GM12878 (cell line): ENCODE measurements around the gene LRSAM1. TPM values are rescaled to one million over a fixed set of nuclear protein-coding genes. Genes with fewer than 3 reads are reported as not detected.

Source experiments
- ATAC-seq: fragments of 200-7000 bp; cut with Tn5 transposase; 3 replicates; pipeline ENCODE4 v1.9.1; 2020; ENCODE audit warnings: mild to moderate bottlenecking, moderate library complexity
- BruUV-seq: library from RNA; stranded (reverse); fragments of 400-500 nt; replicated peaks from 2 replicates; lab custom pipeline; 2021; lab: Mats Ljungman, UMichigan
- CTCF ChIA-PET: fragments of 300-600 bp; sonication (Branson Sonifier 250); formaldehyde crosslinking; extraction: SDS; loops from one replicate; lab custom pipeline; 2021; ENCODE audit warnings: inconsistent platforms; lab: Yijun Ruan, JAX
- POLR2A ChIA-PET: fragments of 350-600 bp; formaldehyde crosslinking; extraction: SDS; loops from one replicate; lab custom pipeline; 2021; ENCODE audit warnings: inconsistent platforms; lab: Charles Lee
- RAD21 ChIA-PET: fragments of 300-600 bp; sonication (Branson Sonifier 250); formaldehyde crosslinking; loops from one replicate; lab custom pipeline; 2023; ENCODE audit warnings: antibody characterized with exemption; ENCODE audit not compliant: unreplicated experiment; lab: Charles Lee
- SMC1A ChIA-PET: fragments of 300-600 bp; sonication (Branson Sonifier 250); formaldehyde crosslinking; loops from one replicate; lab custom pipeline; 2023; ENCODE audit not compliant: unreplicated experiment, uncharacterized antibody; lab: Charles Lee
- DNase-seq: peaks from one replicate; pipeline ENCODE4 v3.0.0-alpha.2; 2011; ENCODE audit warnings: low read depth, low spot score
- FAIRE-seq: peaks from 3 replicates; lab custom pipeline; 2011; peaks lifted over from hg19 to GRCh38; lab: Jason Lieb, UNC
- H2AFZ ChIP-seq: 2 replicates; pipeline ENCODE4 v1.6.0; 2011; ENCODE audit warnings: low read depth, low read length, control low read depth; ENCODE audit not compliant: control insufficient read depth
- H3K27ac ChIP-seq: 2 replicates; pipeline ENCODE4 v1.5.1; 2011; ENCODE audit warnings: control low read depth; ENCODE audit not compliant: control insufficient read depth, insufficient read depth
- H3K27me3 ChIP-seq, 2 experiments: replicated peaks in 1 of 2; 2 replicates each; pipeline versions ENCODE4 v1.6.0 to v1.6.1; 2011; ENCODE audit warnings: low read length in 1 of 2; ENCODE audit not compliant: control insufficient read depth in 2 of 2, insufficient read depth in 2 of 2
- H3K36me3 ChIP-seq, 2 experiments: 2 replicates each; pipeline ENCODE4 v1.5.1; 2011; ENCODE audit warnings: low read length in 1 of 2; ENCODE audit not compliant: control insufficient read depth in 2 of 2, insufficient read depth in 2 of 2
- H3K4me1 ChIP-seq: 2 replicates; pipeline ENCODE4 v1.6.1; 2011; ENCODE audit warnings: mild to moderate bottlenecking, low read length, moderate library complexity, mixed read lengths; ENCODE audit not compliant: control insufficient read depth, insufficient read depth
- H3K4me2 ChIP-seq: 2 replicates; pipeline ENCODE4 v1.6.0; 2011; ENCODE audit warnings: control low read depth; ENCODE audit not compliant: control insufficient read depth, insufficient read depth
- H3K4me3 ChIP-seq: fragments of 200-600 bp; sonication (generic); 2 replicates; pipeline ENCODE4 v1.5.1; 2016
- H3K79me2 ChIP-seq: 2 replicates; pipeline ENCODE4 v1.6.0; 2011; ENCODE audit warnings: low read length; ENCODE audit not compliant: control insufficient read depth, insufficient read depth
- H3K9ac ChIP-seq: 2 replicates; pipeline ENCODE4 v1.8.0; 2011; ENCODE audit warnings: low read length, control low read depth, mixed read lengths; ENCODE audit not compliant: control insufficient read depth, insufficient read depth
- H3K9me3 ChIP-seq: replicated peaks from 3 replicates; pipeline ENCODE4 v1.5.1; 2011; ENCODE audit warnings: mild to moderate bottlenecking, low read length; ENCODE audit not compliant: control insufficient read depth, insufficient read depth
- H4K20me1 ChIP-seq: 2 replicates; pipeline ENCODE4 v1.6.0; 2011; ENCODE audit not compliant: control insufficient read depth, insufficient read depth
- ATF7 ChIP-seq: fragments of 450-650 bp; IDR thresholded peaks from 2 replicates; pipeline ENCODE4 v1.6.1; 2016; ENCODE audit warnings: low read depth, mild to moderate bottlenecking
- HDAC2 ChIP-seq: fragments of 200-600 bp; sonication (generic); IDR thresholded peaks from 2 replicates; pipeline ENCODE4 v1.6.1; 2017
- HDAC6 ChIP-seq: fragments of 200-600 bp; sonication (generic); IDR thresholded peaks from one replicate; pipeline ENCODE4 v1.8.0; 2017; ENCODE audit warnings: antibody characterized with exemption; ENCODE audit not compliant: unreplicated experiment
- MLLT1 ChIP-seq: fragments of 450-650 bp; IDR thresholded peaks from 2 replicates; pipeline ENCODE4 v1.6.1; 2016; ENCODE audit warnings: mild to moderate bottlenecking
- MTA3 ChIP-seq: IDR thresholded peaks from 2 replicates; pipeline ENCODE4 v1.6.1; 2012; ENCODE audit warnings: low read length, inconsistent platforms, borderline replicate concordance
- MYC ChIP-seq: IDR thresholded peaks from 2 replicates; pipeline ENCODE4 v1.6.1; 2011; ENCODE audit warnings: mild to moderate bottlenecking, low read length, moderate library complexity, inconsistent platforms; ENCODE audit not compliant: insufficient read depth, insufficient replicate concordance, insufficient read length, severe bottlenecking
- NFXL1 ChIP-seq: fragments of 450-650 bp; IDR thresholded peaks from 2 replicates; pipeline ENCODE4 v1.6.1; 2017; ENCODE audit warnings: antibody characterized with exemption, mild to moderate bottlenecking, borderline replicate concordance
- NFYA ChIP-seq: IDR thresholded peaks from 2 replicates; pipeline ENCODE4 v1.6.1; 2011; ENCODE audit warnings: low read depth, mild to moderate bottlenecking, low read length, improper control_type of control experiment, borderline replicate concordance
- NR2C2 ChIP-seq: IDR thresholded peaks from 2 replicates; pipeline ENCODE4 v1.6.1; 2011; ENCODE audit warnings: borderline replicate concordance, low read depth; ENCODE audit not compliant: control insufficient read depth, insufficient read length
- PKNOX1 ChIP-seq: fragments of 450-650 bp; IDR thresholded peaks from 2 replicates; pipeline ENCODE4 v1.6.1; 2016; ENCODE audit warnings: mild to moderate bottlenecking
- POLR2AphosphoS5 ChIP-seq: IDR thresholded peaks from 2 replicates; pipeline ENCODE4 v1.6.1; 2011; ENCODE audit warnings: mild to moderate bottlenecking, low read length, inconsistent platforms
- SP1 ChIP-seq: IDR thresholded peaks from one replicate; pipeline ENCODE4 v1.6.1; 2011; ENCODE audit warnings: low read depth, low read length
- TBL1XR1 ChIP-seq: IDR thresholded peaks from 2 replicates; pipeline ENCODE4 v1.6.1; 2012; ENCODE audit warnings: low read depth, low read length, improper control_type of control experiment
- TCF7 ChIP-seq: IDR thresholded peaks from 2 replicates; pipeline ENCODE4 v1.6.1; 2014; ENCODE audit warnings: antibody characterized with exemption, borderline replicate concordance
- YBX1 ChIP-seq: fragments of 450-650 bp; IDR thresholded peaks from 2 replicates; pipeline ENCODE4 v1.6.1; 2016; ENCODE audit warnings: antibody characterized with exemption
- WGBS: methylation state at CpG from one replicate; pipeline ENCODE4 v1.1.6; 2016; ENCODE audit warnings: low lambda C conversion rate; ENCODE audit not compliant: insufficient replicate concordance, insufficient coverage; ENCODE audit errors: missing lambda C conversion rate; 5-methylcytosine and 5-hydroxymethylcytosine counted together
- in situ Hi-C: fragments of 300-500 bp; cut with MboI; formaldehyde crosslinking; loops from 9 replicates; pipeline ENCODE4 v1.14.3; 2018; ENCODE audit warnings: mixed read lengths
- intact Hi-C: fragments of 100-400 bp; cut with micrococcal nuclease; formaldehyde crosslinking; loops from one replicate; pipeline ENCODE4 v1.14.2; 2022; ENCODE audit not compliant: unreplicated experiment
- polyA plus RNA-seq, 11 experiments: library from polyadenylated mRNA; depleted of rRNA in 4 of 11; unstranded in 6 of 11; stranded (reverse) in 5 of 11; fragments of >200 nt; fragmentation: Nextera tagmentation in 4 of 11; fragmentation: Illumina TruSeq in 1 of 11; extraction: Ambion mirVana in 4 of 11; extraction: Trizol in 1 of 11; gene quantifications; 1 replicate in 1 of 11; 2 replicates in 10 of 11; pipeline versions ENCODE4 v1.2.1 to v1.2.3, GENCODE V29; 2011 to 2016; ENCODE audit warnings: inconsistent platforms in 2 of 11, missing spikeins in 2 of 11, low read depth in 1 of 11
- total RNA-seq, 4 experiments: library from RNA; depleted of rRNA in 3 of 4; stranded (reverse); fragments of >200 nt in 3 of 4; fragmentation: Illumina TruSeq in 1 of 4; extraction: Trizol in 1 of 4; gene quantifications; 2 replicates each; pipeline versions ENCODE4 v1.2.1 to v1.2.3, GENCODE V29; 2013 to 2021
- TF ChIP-seq, protein P1 (sequence below): IDR thresholded peaks from 2 replicates; pipeline ENCODE4 v1.6.1; 2012; ENCODE audit warnings: low read depth, low read length, improper control_type of control experiment
- TF ChIP-seq, protein P2 (sequence below): fragments of 450-650 bp; IDR thresholded peaks from 2 replicates; pipeline ENCODE4 v1.6.1; 2016; ENCODE audit warnings: mild to moderate bottlenecking, moderate library complexity, borderline replicate concordance

Gene LRSAM1
- total and polyA plus RNA-seq, 10 of the 15 experiments (the other 5 are each of a cell fraction or from before 2014, with no cell fraction given), result 0.14 to 23.4 (median 11.7) TPM

DNA sequence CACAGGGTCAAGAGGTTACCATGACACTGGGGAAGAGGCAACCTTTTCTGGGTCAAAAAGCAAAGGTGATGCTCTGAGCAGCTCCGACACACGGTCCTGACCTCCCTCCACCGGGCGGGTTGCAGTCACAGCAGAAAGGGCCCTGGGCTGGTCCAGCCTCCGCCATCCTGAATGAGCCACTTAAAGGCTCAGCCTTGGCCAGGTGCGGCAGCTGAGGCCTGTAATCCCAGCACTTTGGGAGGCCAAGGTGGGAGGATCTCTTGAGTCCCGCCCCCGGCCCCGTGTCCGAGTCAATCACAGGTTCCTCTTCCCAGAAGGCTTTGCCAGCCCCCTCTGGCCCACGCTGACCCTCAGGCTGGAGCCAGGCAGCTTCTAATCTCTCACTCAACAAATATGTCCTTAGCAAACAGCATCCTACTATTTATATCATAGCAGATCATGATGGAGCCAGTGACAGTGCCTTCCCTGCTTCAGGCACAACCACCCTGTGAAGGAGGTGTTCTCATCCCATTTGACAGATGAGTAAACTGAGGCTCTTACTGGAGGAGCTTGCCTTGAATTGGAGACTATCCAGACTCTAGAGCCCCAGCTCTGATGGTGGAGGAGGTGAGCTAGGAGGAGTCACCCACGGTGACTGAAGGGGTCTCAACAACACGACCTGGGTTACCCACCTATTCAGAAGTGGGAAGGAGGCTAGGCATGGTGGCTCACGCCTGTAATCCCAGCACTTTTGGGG lies 79.1 kb downstream of the LRSAM1 start (continued):
- no peak for TF ChIP-seq MLLT1
- TF ChIP-seq, protein P1, sequence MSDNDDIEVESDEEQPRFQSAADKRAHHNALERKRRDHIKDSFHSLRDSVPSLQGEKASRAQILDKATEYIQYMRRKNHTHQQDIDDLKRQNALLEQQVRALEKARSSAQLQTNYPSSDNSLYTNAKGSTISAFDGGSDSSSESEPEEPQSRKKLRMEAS, result no peak
- TF ChIP-seq PKNOX1, result no peak
- no peak for TF ChIP-seq NFYA
- TF ChIP-seq, all 136 proteins: peak for 0

DNA sequence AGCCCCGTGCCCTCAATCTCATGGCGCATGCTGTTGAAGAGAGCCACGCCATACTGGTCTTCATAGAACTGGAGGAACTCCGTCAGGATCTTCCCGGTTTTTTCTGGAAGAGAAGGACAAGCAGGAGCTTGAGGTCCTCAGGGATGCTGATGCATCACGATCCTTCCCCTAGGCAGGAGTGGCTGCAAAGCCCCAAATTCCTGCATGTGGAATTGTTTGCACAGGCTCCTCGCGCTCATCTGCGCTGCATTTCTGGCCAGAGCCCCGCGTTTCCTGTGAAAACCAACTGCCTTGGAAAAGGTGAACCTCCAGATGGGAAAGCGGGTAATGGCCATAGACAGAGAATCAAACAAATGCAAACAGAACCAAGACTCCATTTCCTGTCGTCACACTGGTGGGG lies 80.4 kb downstream of the LRSAM1 start:
- POLR2A ChIA-PET, result no interaction called here
- no peaks in the 10 kb centered on the region for H3K79me2 ChIP-seq
- no peak overlapping the region for H3K4me3 ChIP-seq
- H4K20me1 ChIP-seq, result no peaks in the 10 kb centered on the region
- H3K27me3 ChIP-seq, result no peaks in the 10 kb centered on the region
- intact Hi-C loops (no loop called here), in situ Hi-C loops (no loop called here)
- H3K27ac ChIP-seq, result no peak overlapping the region
- H3K9me3 ChIP-seq, result no peaks in the 10 kb centered on the region
- BruUV-seq, result no TSS peak
- ATAC-seq, result no peak
- no peak overlapping the region for H3K9ac ChIP-seq
- H3K4me2 ChIP-seq, result no peak overlapping the region
- no peak for DNase-seq
- CTCF ChIA-PET, result interaction anchor here (0.7 kb wide), 1 partner anchor 203 kb away, joined by 3 read pairs; no protein-coding TSS in a partner anchor
- no peaks in the 10 kb centered on the region for H3K36me3 ChIP-seq
- SMC1A ChIA-PET, result no interaction called here
- no peak overlapping the region for H2AFZ ChIP-seq
- RAD21 ChIA-PET, result interaction anchor here (0.6 to 0.7 kb wide), 2 partner anchors 13 to 53 kb away, joined by 3 read pairs; no protein-coding TSS in a partner anchor
- WGBS, result 57% methylated on average over 13 of the region's 13 CpGs
- no peak for FAIRE-seq
- H3K4me1 ChIP-seq, result no peaks in the 10 kb centered on the region
- TF ChIP-seq SP1, result no peak
- TF ChIP-seq NFXL1, result no peak
- no peak for TF ChIP-seq MTA3
- no peak for TF ChIP-seq NR2C2
- TF ChIP-seq TCF7, result no peak
- TF ChIP-seq HDAC6, result no peak
- TF ChIP-seq TBL1XR1, result no peak
- TF ChIP-seq MYC, result no peak
- TF ChIP-seq POLR2AphosphoS5, result no peak
- TF ChIP-seq HDAC2, result no peak
- no peak for TF ChIP-seq YBX1
- TF ChIP-seq, protein P2, sequence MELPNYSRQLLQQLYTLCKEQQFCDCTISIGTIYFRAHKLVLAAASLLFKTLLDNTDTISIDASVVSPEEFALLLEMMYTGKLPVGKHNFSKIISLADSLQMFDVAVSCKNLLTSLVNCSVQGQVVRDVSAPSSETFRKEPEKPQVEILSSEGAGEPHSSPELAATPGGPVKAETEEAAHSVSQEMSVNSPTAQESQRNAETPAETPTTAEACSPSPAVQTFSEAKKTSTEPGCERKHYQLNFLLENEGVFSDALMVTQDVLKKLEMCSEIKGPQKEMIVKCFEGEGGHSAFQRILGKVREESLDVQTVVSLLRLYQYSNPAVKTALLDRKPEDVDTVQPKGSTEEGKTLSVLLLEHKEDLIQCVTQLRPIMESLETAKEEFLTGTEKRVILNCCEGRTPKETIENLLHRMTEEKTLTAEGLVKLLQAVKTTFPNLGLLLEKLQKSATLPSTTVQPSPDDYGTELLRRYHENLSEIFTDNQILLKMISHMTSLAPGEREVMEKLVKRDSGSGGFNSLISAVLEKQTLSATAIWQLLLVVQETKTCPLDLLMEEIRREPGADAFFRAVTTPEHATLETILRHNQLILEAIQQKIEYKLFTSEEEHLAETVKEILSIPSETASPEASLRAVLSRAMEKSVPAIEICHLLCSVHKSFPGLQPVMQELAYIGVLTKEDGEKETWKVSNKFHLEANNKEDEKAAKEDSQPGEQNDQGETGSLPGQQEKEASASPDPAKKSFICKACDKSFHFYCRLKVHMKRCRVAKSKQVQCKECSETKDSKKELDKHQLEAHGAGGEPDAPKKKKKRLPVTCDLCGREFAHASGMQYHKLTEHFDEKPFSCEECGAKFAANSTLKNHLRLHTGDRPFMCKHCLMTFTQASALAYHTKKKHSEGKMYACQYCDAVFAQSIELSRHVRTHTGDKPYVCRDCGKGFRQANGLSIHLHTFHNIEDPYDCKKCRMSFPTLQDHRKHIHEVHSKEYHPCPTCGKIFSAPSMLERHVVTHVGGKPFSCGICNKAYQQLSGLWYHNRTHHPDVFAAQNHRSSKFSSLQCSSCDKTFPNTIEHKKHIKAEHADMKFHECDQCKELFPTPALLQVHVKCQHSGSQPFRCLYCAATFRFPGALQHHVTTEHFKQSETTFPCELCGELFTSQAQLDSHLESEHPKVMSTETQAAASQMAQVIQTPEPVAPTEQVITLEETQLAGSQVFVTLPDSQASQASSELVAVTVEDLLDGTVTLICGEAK, result no peak
- TF ChIP-seq ATF7, result no peak
